HepG2 (cell line): ENCODE measurements around the gene SMYD2. TPM values are rescaled to one million over a fixed set of nuclear protein-coding genes. Genes with fewer than 3 reads are reported as not detected.

Experiments used
- DNMT1 ChIP-seq: sonication (generic); formaldehyde crosslinking; IDR thresholded peaks from 2 replicates; pipeline ENCODE4 v1.5.1; 2020; ENCODE audit warnings: mild to moderate bottlenecking, missing genetic modification reagents
- HMG20B ChIP-seq: conservative IDR thresholded peaks from 2 replicates; pipeline ENCODE4 v1.6.1; 2016; ENCODE audit warnings: missing genetic modification reagents, missing compliant biosample characterization
- HOXA5 ChIP-seq: sonication (generic); formaldehyde crosslinking; IDR thresholded peaks from 2 replicates; pipeline ENCODE4 v1.4.0; 2020; ENCODE audit warnings: missing genetic modification reagents
- JUNB ChIP-seq: sonication (generic); formaldehyde crosslinking; IDR thresholded peaks from 2 replicates; pipeline ENCODE4 v1.8.0; 2022; ENCODE audit warnings: missing genetic modification reagents, mild to moderate bottlenecking, borderline replicate concordance
- KMT2B ChIP-seq: IDR thresholded peaks from 2 replicates; pipeline ENCODE4 v1.6.1; 2016; ENCODE audit warnings: missing genetic modification reagents, missing compliant biosample characterization
- MED8 ChIP-seq: sonication (generic); formaldehyde crosslinking; IDR thresholded peaks from 2 replicates; pipeline ENCODE4 v1.8.1; 2023; ENCODE audit warnings: mild to moderate bottlenecking, missing genetic modification reagents; ENCODE audit not compliant: insufficient replicate concordance
- MIER2 ChIP-seq: IDR thresholded peaks from 2 replicates; pipeline ENCODE4 v1.6.1; 2016; ENCODE audit warnings: missing biosample characterization, missing genetic modification reagents
- MTF2 ChIP-seq: sonication (generic); formaldehyde crosslinking; IDR thresholded peaks from 2 replicates; pipeline ENCODE4 v1.5.0; 2020; ENCODE audit warnings: missing genetic modification reagents, borderline replicate concordance
- NFYC ChIP-seq: IDR thresholded peaks from 2 replicates; pipeline ENCODE4 v1.6.1; 2016; ENCODE audit warnings: missing genetic modification reagents, missing compliant biosample characterization
- PRPF4 ChIP-seq: fragments of 200-400 bp; formaldehyde crosslinking; IDR thresholded peaks from 2 replicates; pipeline ENCODE4 v1.6.1; 2016; ENCODE audit warnings: low read length, low read depth; ENCODE audit not compliant: poor library complexity, severe bottlenecking
- SMARCC2 ChIP-seq: fragments of 450-650 bp; IDR thresholded peaks from 2 replicates; pipeline ENCODE4 v1.6.1; 2017; ENCODE audit warnings: antibody characterized with exemption, mild to moderate bottlenecking
- SP4 ChIP-seq: sonication (generic); formaldehyde crosslinking; IDR thresholded peaks from 2 replicates; pipeline ENCODE4 v1.8.1; 2023; ENCODE audit warnings: mild to moderate bottlenecking, missing genetic modification reagents
- SRSF4 ChIP-seq: fragments of 200-400 bp; formaldehyde crosslinking; IDR thresholded peaks from one replicate; pipeline ENCODE4 v1.6.1; 2018; ENCODE audit warnings: mild to moderate bottlenecking, low read depth, low read length, moderate library complexity; ENCODE audit not compliant: poor library complexity, severe bottlenecking
- TBX2 ChIP-seq: sonication (generic); formaldehyde crosslinking; IDR thresholded peaks from 2 replicates; pipeline ENCODE4 v1.5.0; 2020; ENCODE audit warnings: missing genetic modification reagents, mild to moderate bottlenecking, borderline replicate concordance
- ZBTB14 ChIP-seq: sonication (generic); formaldehyde crosslinking; IDR thresholded peaks from 2 replicates; pipeline ENCODE4 v1.4.0; 2020; ENCODE audit warnings: missing genetic modification reagents
- ZBTB44 ChIP-seq: sonication (generic); formaldehyde crosslinking; IDR thresholded peaks from 2 replicates; pipeline ENCODE4 v1.4.0; 2020; ENCODE audit warnings: missing genetic modification reagents
- ZBTB49 ChIP-seq: sonication (generic); formaldehyde crosslinking; IDR thresholded peaks from 2 replicates; pipeline ENCODE4 v1.4.0; 2020; ENCODE audit warnings: missing genetic modification reagents, borderline replicate concordance
- ZFAT ChIP-seq: sonication (generic); formaldehyde crosslinking; conservative IDR thresholded peaks from 2 replicates; pipeline ENCODE4 v1.8.1; 2023; ENCODE audit warnings: missing genetic modification reagents, inconsistent platforms
- ZNF232 ChIP-seq: sonication (generic); formaldehyde crosslinking; IDR thresholded peaks from 2 replicates; pipeline ENCODE4 v1.4.0; 2020; ENCODE audit warnings: missing genetic modification reagents, borderline replicate concordance
- ZNF260 ChIP-seq: sonication (generic); formaldehyde crosslinking; IDR thresholded peaks from 2 replicates; pipeline ENCODE4 v1.4.0; 2020; ENCODE audit warnings: missing genetic modification reagents, low read depth, mild to moderate bottlenecking, borderline replicate concordance
- ZNF263 ChIP-seq: sonication (generic); formaldehyde crosslinking; IDR thresholded peaks from 2 replicates; pipeline ENCODE4 v1.4.0; 2020; ENCODE audit warnings: missing genetic modification reagents
- ZNF274 ChIP-seq: sonication (generic); formaldehyde crosslinking; IDR thresholded peaks from 2 replicates; pipeline ENCODE4 v1.5.1; 2020; ENCODE audit warnings: mild to moderate bottlenecking, missing genetic modification reagents
- ZNF317 ChIP-seq: sonication (generic); formaldehyde crosslinking; IDR thresholded peaks from 2 replicates; pipeline ENCODE4 v1.5.0; 2020; ENCODE audit warnings: mild to moderate bottlenecking, missing genetic modification reagents
- ZNF484 ChIP-seq: sonication (generic); formaldehyde crosslinking; IDR thresholded peaks from 2 replicates; pipeline ENCODE4 v1.5.1; 2020; ENCODE audit warnings: mild to moderate bottlenecking, low read depth, missing genetic modification reagents, borderline replicate concordance
- ZNF782 ChIP-seq: sonication (generic); formaldehyde crosslinking; IDR thresholded peaks from 2 replicates; pipeline ENCODE4 v1.4.0; 2020; ENCODE audit warnings: missing genetic modification reagents, mild to moderate bottlenecking, borderline replicate concordance
- ZNF839 ChIP-seq: sonication (generic); formaldehyde crosslinking; IDR thresholded peaks from 2 replicates; pipeline ENCODE4 v1.4.0; 2020; ENCODE audit warnings: missing genetic modification reagents, mild to moderate bottlenecking, borderline replicate concordance
- polyA plus RNA-seq, 8 experiments: library from polyadenylated mRNA; depleted of rRNA in 3 of 8; stranded (reverse) in 7 of 8; unstranded in 1 of 8; fragments of >200 nt; fragmentation: Illumina TruSeq in 4 of 8; extraction: Trizol in 4 of 8; gene quantifications; 2 replicates each; pipeline versions ENCODE4 v1.2.1 to v1.2.3, GENCODE V29; 2011 to 2016; ENCODE audit warnings: low read depth in 4 of 8, missing spikeins in 1 of 8, mixed read lengths in 1 of 8; ENCODE audit not compliant: insufficient read depth in 1 of 8
- total RNA-seq, 5 experiments: library from RNA; depleted of rRNA; stranded (reverse); fragments of >200 nt; fragmentation: Illumina TruSeq; extraction: Trizol; gene quantifications; 2 replicates each; pipeline ENCODE4 v1.2.3, GENCODE V29; 2016; ENCODE audit warnings: low read depth in 1 of 5

SMYD2 gene
- total and polyA plus RNA-seq, 2 of the 13 experiments (the other 11 are each of a cell fraction or from before 2014, with no cell fraction given), result 72.7 to 139 TPM

- TF ChIP-seq TBX2 (CRISPR knock-in tag) (no peak), ZBTB14 (CRISPR knock-in tag) (no peak), MTF2 (CRISPR knock-in tag) (no peak), ZNF260 (CRISPR knock-in tag) (no peak), SP4 (no peak), ZNF782 (CRISPR knock-in tag) (no peak), ZBTB49 (CRISPR knock-in tag) (no peak), SRSF4 (no peak), ZNF232 (CRISPR knock-in tag) (0 out of 2 replicates have a peak, but pooled peaks have one; percentile 1), SMARCC2 (no peak), MED8 (CRISPR knock-in tag) (no peak), ZBTB44 (no peak), HOXA5 (no peak), ZNF274 (CRISPR knock-in tag) (no peak), PRPF4 (no peak), HMG20B (CRISPR knock-in tag) (no peak), ZNF839 (no peak), ZNF317 (CRISPR knock-in tag) (no peak), ZFAT (CRISPR knock-in tag) (no peak), MIER2 (CRISPR knock-in tag) (no peak), JUNB (CRISPR knock-in tag) (0 out of 2 replicates have a peak, but pooled peaks have one; percentile 22), KMT2B (CRISPR knock-in tag) (no peak), ZNF484 (CRISPR knock-in tag) (no peak), DNMT1 (CRISPR knock-in tag) (no peak), ZNF263 (CRISPR knock-in tag) (no peak), NFYC (no peak)
These were observed 1.0 kb downstream of the SMYD2 start (continued) for GRCh38 chr1:214281720-214282629.
